Spleen (tissue), 11 donors: Measurements from ENCODE around the gene PACSIN1. TPM values are rescaled to one million over a fixed set of nuclear protein-coding genes. Genes with fewer than 3 reads are reported as not detected.

Experiments
- DNase-seq: peaks from one replicate; pipeline ENCODE4 v3.0.0-alpha.2; 2020
- H3K27ac ChIP-seq, 8 donors: fragments of 200-600 bp; sonication (generic) in 7 of 8; 1 replicate in 4 of 8; 2 replicates in 4 of 8; pipeline versions ENCODE4 v1.5.0 to v1.8.0; 2016 to 2021; ENCODE audit warnings: inconsistent platforms in 4 of 8, mild to moderate bottlenecking in 4 of 8, moderate library complexity in 1 of 8
- H3K27me3 ChIP-seq, 7 donors: fragments of 200-600 bp; sonication (generic) in 6 of 7; replicated peaks in 1 of 7; 1 replicate in 4 of 7; 2 replicates in 3 of 7; pipeline versions ENCODE4 v1.5.0 to v1.8.0; 2016 to 2021; ENCODE audit warnings: inconsistent platforms in 3 of 7, mild to moderate bottlenecking in 1 of 7
- H3K36me3 ChIP-seq, 6 donors: fragments of 200-600 bp; sonication (generic) in 5 of 6; 1 replicate in 4 of 6; 2 replicates in 2 of 6; pipeline versions ENCODE4 v1.5.0 to v1.8.0; 2016 to 2021; ENCODE audit warnings: inconsistent platforms in 2 of 6
- H3K4me1 ChIP-seq, 6 donors: fragments of 200-600 bp; sonication (generic) in 5 of 6; 1 replicate in 3 of 6; 2 replicates in 3 of 6; pipeline versions ENCODE4 v1.5.0 to v1.8.0; 2016 to 2021; ENCODE audit warnings: inconsistent platforms in 3 of 6
- H3K4me3 ChIP-seq, 8 donors: fragments of 200-600 bp; sonication (generic) in 7 of 8; 1 replicate in 4 of 8; 2 replicates in 4 of 8; pipeline versions ENCODE4 v1.5.0 to v1.8.0; 2016 to 2021; ENCODE audit warnings: inconsistent platforms in 4 of 8, mild to moderate bottlenecking in 4 of 8, moderate library complexity in 2 of 8
- H3K9me3 ChIP-seq, 8 donors: fragments of 200-600 bp; sonication (generic) in 7 of 8; 1 replicate in 4 of 8; 2 replicates in 4 of 8; pipeline versions ENCODE4 v1.5.0 to v1.8.0; 2016 to 2021; ENCODE audit warnings: inconsistent platforms in 4 of 8
- POLR2A ChIP-seq, 3 donors: fragments of 450-650 bp; IDR thresholded peaks; one replicate each; pipeline ENCODE4 v1.5.1; 2017; ENCODE audit warnings: antibody characterized with exemption in 3 of 3, mild to moderate bottlenecking in 1 of 3
- POLR2AphosphoS5 ChIP-seq, 3 donors: sonication (generic); formaldehyde crosslinking; IDR thresholded peaks; one replicate each; pipeline ENCODE4 v1.5.1; 2017; ENCODE audit warnings: antibody characterized with exemption in 3 of 3
- WGBS, 5 donors: extraction: QIAGEN DNeasy Blood & Tissue Kit in 3 of 5; methylation state at CpG; one replicate each; pipeline versions ENCODE4 v1.1.5 to v1.1.7; 2013 to 2018; 5-methylcytosine and 5-hydroxymethylcytosine counted together
- intact Hi-C: fragments of 100-400 bp; cut with DNase I; formaldehyde crosslinking; loops from one replicate; pipeline ENCODE4 v1.15.0; 2023; ENCODE audit warnings: low total_unique reads
- polyA plus RNA-seq, 3 donors: library from polyadenylated mRNA; stranded (reverse); fragments of 200-250 nt; gene quantifications; one replicate each; pipeline ENCODE4 v1.2.1, GENCODE V29; 2013
- total RNA-seq, 7 donors: library from RNA; depleted of rRNA in 3 of 7; stranded (reverse); fragments of >200 nt in 3 of 7; fragmentation: NEBNext Ultra II Directional in 4 of 7; extraction: Animal tissue kit (Norgen Biotek cat#: 25700) in 4 of 7; gene quantifications; one replicate each; pipeline versions ENCODE4 v1.1.0 to v1.2.1, GENCODE V29; 2016 to 2021
- TF ChIP-seq, protein P1 (sequence below), 11 experiments: fragments of 200-600 bp in 7 of 11; fragments of 450-650 bp in 4 of 11; sonication (generic) in 4 of 11; IDR thresholded peaks in 8 of 11; conservative IDR thresholded peaks in 3 of 11; 1 replicate in 7 of 11; 2 replicates in 4 of 11; pipeline versions ENCODE4 v1.4.0 to v1.8.0; 2016 to 2021; ENCODE audit warnings: antibody characterized with exemption in 11 of 11, inconsistent platforms in 4 of 11, mild to moderate bottlenecking in 1 of 11
- donor health status: healthy with polysubstance abuse.
- donor health status: DM: no; HTN: no; CAD: no; lungs with moderate emphysema.
- donor health status: DM: no; HTN: no; CAD: no.
- donor health status: Bipolar disorder and iron deficiency.
- donor health status: healthy.
- donor health status: DM: no; HTN: no; CAD: no.
- donor health status: DM: yes; HTN: yes; CAD: no.

Gene PACSIN1
- total and polyA plus RNA-seq, 10 donors = 0.66 to 2.8 (median 1.3) TPM

- H3K9me3 ChIP-seq = no peaks in the 10 kb centered on the region
- peak; percentile 66 for DNase-seq
- peaks cover 0 to 45% (median 11%) of the 10 kb centered on the region in 6 donors for H3K36me3 ChIP-seq
- no peak overlapping the region for H3K4me3 ChIP-seq
- H3K4me1 ChIP-seq = no peaks in the 10 kb centered on the region
- 89 to 95% (median 92%) methylated on average over 4 to 6 of the region's 6 CpGs for WGBS, 5 donors
- no peaks in the 10 kb centered on the region for H3K27me3 ChIP-seq
- no peak overlapping the region for H3K27ac ChIP-seq
- TF ChIP-seq, protein P1, sequence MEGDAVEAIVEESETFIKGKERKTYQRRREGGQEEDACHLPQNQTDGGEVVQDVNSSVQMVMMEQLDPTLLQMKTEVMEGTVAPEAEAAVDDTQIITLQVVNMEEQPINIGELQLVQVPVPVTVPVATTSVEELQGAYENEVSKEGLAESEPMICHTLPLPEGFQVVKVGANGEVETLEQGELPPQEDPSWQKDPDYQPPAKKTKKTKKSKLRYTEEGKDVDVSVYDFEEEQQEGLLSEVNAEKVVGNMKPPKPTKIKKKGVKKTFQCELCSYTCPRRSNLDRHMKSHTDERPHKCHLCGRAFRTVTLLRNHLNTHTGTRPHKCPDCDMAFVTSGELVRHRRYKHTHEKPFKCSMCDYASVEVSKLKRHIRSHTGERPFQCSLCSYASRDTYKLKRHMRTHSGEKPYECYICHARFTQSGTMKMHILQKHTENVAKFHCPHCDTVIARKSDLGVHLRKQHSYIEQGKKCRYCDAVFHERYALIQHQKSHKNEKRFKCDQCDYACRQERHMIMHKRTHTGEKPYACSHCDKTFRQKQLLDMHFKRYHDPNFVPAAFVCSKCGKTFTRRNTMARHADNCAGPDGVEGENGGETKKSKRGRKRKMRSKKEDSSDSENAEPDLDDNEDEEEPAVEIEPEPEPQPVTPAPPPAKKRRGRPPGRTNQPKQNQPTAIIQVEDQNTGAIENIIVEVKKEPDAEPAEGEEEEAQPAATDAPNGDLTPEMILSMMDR (IDR thresholded peaks at IDR 0.05 in 8 of 11, conservative IDR thresholded peaks at IDR 0.05 in 3 of 11) = peak in 3 of 11 experiments; percentile 11 to 36 (median 34)
- TF ChIP-seq POLR2AphosphoS5 (IDR thresholded peaks at IDR 0.05) (peak in 1 of 3 donors; percentile 27), POLR2A (IDR thresholded peaks at IDR 0.05) (no peak)
- intact Hi-C loops = loop anchor here (10.0 kb wide), 1 partner anchor 119 kb away; the partner anchor contains the start of gene PACSIN1
These were observed 117.6 kb downstream of the PACSIN1 start for GRCh38 chr6:34583461-34583860.

DNA sequence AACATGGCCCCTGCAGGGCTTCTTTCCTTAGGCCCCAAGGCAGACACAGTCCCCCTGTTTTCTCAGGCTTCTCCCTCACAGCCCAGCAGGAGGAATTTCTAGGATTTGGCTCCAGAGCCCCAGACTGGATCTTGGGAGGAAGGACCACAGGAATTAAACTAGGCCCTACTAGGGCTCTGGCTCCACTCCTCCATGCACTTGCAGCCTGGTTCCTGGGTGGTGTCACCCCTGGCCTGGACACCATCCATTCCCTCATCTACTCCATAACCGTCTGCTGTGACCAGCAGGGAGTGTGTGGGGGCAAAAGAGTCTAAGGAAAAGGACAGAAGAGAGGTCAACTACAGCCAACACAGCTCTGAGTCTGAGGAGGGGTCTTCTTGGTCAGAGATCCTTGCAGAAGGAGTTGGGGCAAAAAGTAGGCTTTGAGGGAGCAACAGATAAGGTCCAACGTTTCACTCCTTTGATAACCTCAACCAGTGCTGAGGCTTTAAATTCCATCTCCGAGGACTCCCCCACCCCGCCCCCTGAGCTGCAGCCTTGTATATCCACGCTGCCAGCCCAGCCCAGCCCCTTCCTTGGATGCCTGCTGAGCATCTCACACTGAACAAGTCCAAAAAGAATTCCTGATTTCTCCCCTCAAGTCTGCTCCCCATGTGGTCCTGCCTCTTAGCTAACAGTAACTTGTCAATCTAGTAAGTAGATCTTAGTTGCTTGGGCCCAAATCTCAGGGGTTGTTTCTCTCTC is 118.2 kb downstream of the PACSIN1 start:
- H3K36me3 ChIP-seq = peaks cover 0 to 51% (median 15%) of the 10 kb centered on the region in 6 donors
- DNase-seq = peak; percentile 51
- no peaks in the 10 kb centered on the region for H3K9me3 ChIP-seq
- intact Hi-C loops = loop anchor here (10.0 kb wide), 1 partner anchor 119 kb away; the partner anchor contains the start of gene PACSIN1
- no peak overlapping the region for H3K27ac ChIP-seq
- WGBS, 5 donors = 83 to 90% (median 89%) methylated on average over 5 of the region's 5 CpGs
- no peaks in the 10 kb centered on the region for H3K4me1 ChIP-seq
- H3K27me3 ChIP-seq = no peaks in the 10 kb centered on the region
- no peak for TF ChIP-seq POLR2AphosphoS5 (IDR thresholded peaks at IDR 0.05)
- TF ChIP-seq, protein P1 (IDR thresholded peaks at IDR 0.05 in 8 of 11, conservative IDR thresholded peaks at IDR 0.05 in 3 of 11) = no peak
- no peak for TF ChIP-seq POLR2A (IDR thresholded peaks at IDR 0.05)
- H3K4me3 ChIP-seq = no peak overlapping the region

DNA sequence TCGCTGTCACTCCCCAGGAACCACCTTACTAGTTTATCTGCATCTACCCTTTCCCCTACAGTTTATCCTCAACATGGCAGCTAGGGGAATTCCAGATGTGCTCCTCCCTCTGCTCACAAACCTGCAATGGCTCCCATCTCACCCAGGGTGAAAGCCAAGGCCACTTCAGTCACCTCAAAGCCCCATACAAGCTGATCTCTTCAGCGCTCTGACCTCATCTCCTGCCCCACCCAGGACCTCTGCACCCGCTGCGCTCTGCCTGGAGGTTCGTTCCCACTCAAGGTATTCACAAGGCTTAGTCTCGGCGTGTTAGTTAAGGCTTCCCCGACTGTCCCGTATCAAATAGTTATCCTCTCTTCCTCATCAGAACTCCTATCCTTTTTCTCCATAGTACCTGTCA is 118.8 kb downstream of the PACSIN1 start:
- no peak overlapping the region for H3K27ac ChIP-seq
- DNase-seq = no peak
- no peaks in the 10 kb centered on the region for H3K9me3 ChIP-seq
- H3K4me3 ChIP-seq = no peak overlapping the region
- H3K27me3 ChIP-seq = no peaks in the 10 kb centered on the region
- no peaks in the 10 kb centered on the region for H3K4me1 ChIP-seq
- TF ChIP-seq POLR2A (IDR thresholded peaks at IDR 0.05) = no peak
- TF ChIP-seq POLR2AphosphoS5 (IDR thresholded peaks at IDR 0.05) = peak in 1 of 3 donors; percentile 10
- TF ChIP-seq, protein P1 (IDR thresholded peaks at IDR 0.05 in 8 of 11, conservative IDR thresholded peaks at IDR 0.05 in 3 of 11) = no peak
- H3K36me3 ChIP-seq = peaks cover 0 to 57% (median 21%) of the 10 kb centered on the region in 6 donors
- intact Hi-C loops = loop anchor here (10.0 kb wide), 1 partner anchor 120 kb away; the partner anchor contains the start of gene PACSIN1
- 82 to 93% (median 92%) methylated on average over 9 of the region's 9 CpGs for WGBS, 5 donors

Other genes starting within 250 kb of the PACSIN1 start
- 100 to 1,000 TPM in 2 of 7 donors, 10 to 100 TPM in 5; 49.9 to 112 (median 73.5) TPM for gene HMGA1, start 229.2 kb upstream of the PACSIN1 start, total RNA-seq
- 100 to 1,000 TPM in 2 of 3 donors, 10 to 100 TPM in 1; 63.7 to 129 (median 109) TPM for gene HMGA1, start 229.2 kb upstream of the PACSIN1 start, polyA plus RNA-seq
- gene SMIM29, start 217.1 kb upstream of the PACSIN1 start, total RNA-seq = 10 to 100 TPM; 24.7 to 40.7 (median 33.9) TPM
- 10 to 100 TPM; 69.0 to 73.7 (median 71.5) TPM for gene SMIM29, start 217.1 kb upstream of the PACSIN1 start, polyA plus RNA-seq
- gene NUDT3, start 73.4 kb upstream of the PACSIN1 start, total RNA-seq = 10 to 100 TPM; 27.5 to 54.2 (median 44.5) TPM
- 10 to 100 TPM in 1 of 3 donors, 1 to 10 TPM in 2; 9.2 to 12.5 (median 9.6) TPM for gene NUDT3, start 73.4 kb upstream of the PACSIN1 start, polyA plus RNA-seq
- gene RPS10, start 40.0 kb upstream of the PACSIN1 start, total RNA-seq = 1,000 to 10,000 TPM; 1,033 to 2,189 (median 1,131) TPM
- gene RPS10, start 40.0 kb upstream of the PACSIN1 start, polyA plus RNA-seq = 1,000 to 10,000 TPM; 3,993 to 4,934 (median 4,074) TPM
- under 1 TPM in 1 of 7 donors, not detected in 6; 0.32 TPM for gene SPDEF, start 90.3 kb downstream of the PACSIN1 start, total RNA-seq
- under 1 TPM in 2 of 3 donors, not detected in 1; 0.03 to 0.13 TPM for gene SPDEF, start 90.3 kb downstream of the PACSIN1 start, polyA plus RNA-seq
- 10 to 100 TPM; 49.4 to 75.5 (median 64.2) TPM for gene ILRUN, start 230.7 kb downstream of the PACSIN1 start, total RNA-seq
- 10 to 100 TPM; 14.6 to 44.3 (median 19.2) TPM for gene ILRUN, start 230.7 kb downstream of the PACSIN1 start, polyA plus RNA-seq